Adrenal gland (tissue), 12 donors: ENCODE measurements around the gene CALN1. TPM values are rescaled to one million over a fixed set of nuclear protein-coding genes. Genes with fewer than 3 reads are reported as not detected.

Experiments used
- DNase-seq, 7 donors: peaks; one replicate each; pipeline ENCODE4 v3.0.0-alpha.2; 2019 to 2020
- H3K27ac ChIP-seq, 5 donors: fragments of 200-600 bp; sonication (generic) in 4 of 5; 1 replicate in 3 of 5; 2 replicates in 2 of 5; pipeline versions ENCODE4 v1.5.1 to v1.8.0; 2016 to 2020; ENCODE audit warnings: mild to moderate bottlenecking in 1 of 5
- H3K27me3 ChIP-seq: fragments of 200-600 bp; 2 replicates; pipeline ENCODE4 v1.8.0; 2021
- H3K36me3 ChIP-seq, 2 donors: fragments of 200-600 bp; replicated peaks in 1 of 2; 1 replicate in 1 of 2; 2 replicates in 1 of 2; pipeline versions ENCODE4 v1.5.1 to v1.8.0; 2018 to 2022
- H3K4me1 ChIP-seq, 2 donors: fragments of 200-600 bp; replicated peaks in 1 of 2; 1 replicate in 1 of 2; 2 replicates in 1 of 2; pipeline versions ENCODE4 v1.5.1 to v1.8.0; 2018 to 2021
- H3K4me3 ChIP-seq, 4 donors: fragments of 200-600 bp; sonication (generic) in 3 of 4; one replicate each; pipeline ENCODE4 v1.5.1; 2016 to 2018
- H3K9me3 ChIP-seq, 3 donors: fragments of 200-600 bp; sonication (generic) in 1 of 3; replicated peaks in 1 of 3; 1 replicate in 2 of 3; 2 replicates in 1 of 3; pipeline versions ENCODE4 v1.5.1 to v1.8.0; 2016 to 2021
- CTCF ChIP-seq, 6 experiments: fragments of 450-650 bp in 4 of 6; fragments of 200-600 bp in 2 of 6; sonication (generic) in 1 of 6; IDR thresholded peaks; 1 replicate in 5 of 6; 2 replicates in 1 of 6; pipeline versions ENCODE4 v1.5.1 to v1.8.0; 2016 to 2021; ENCODE audit warnings: antibody characterized with exemption in 6 of 6, mild to moderate bottlenecking in 2 of 6, moderate library complexity in 1 of 6
- POLR2A ChIP-seq, 2 donors: fragments of 450-650 bp; IDR thresholded peaks; one replicate each; pipeline ENCODE4 v1.6.1; 2017; ENCODE audit warnings: antibody characterized with exemption in 2 of 2, mild to moderate bottlenecking in 2 of 2, moderate library complexity in 1 of 2
- WGBS, 4 donors: extraction: QIAGEN DNeasy Blood & Tissue Kit in 2 of 4; methylation state at CpG; one replicate each; pipeline versions ENCODE4 v1.1.5 to v1.1.7; 2013 to 2017; 5-methylcytosine and 5-hydroxymethylcytosine counted together
- intact Hi-C, 2 donors: fragments of 100-400 bp; cut with DNase I; formaldehyde crosslinking; loops; one replicate each; pipeline versions ENCODE4 v1.14.1 to v1.15.0; 2022 to 2023
- polyA plus RNA-seq, 3 donors: library from polyadenylated mRNA; stranded (reverse); fragments of 200-250 nt in 2 of 3; fragments of 350-450 nt in 1 of 3; fragmentation: Illumina TruSeq in 1 of 3; extraction: RNeasy Lipid Tissue Mini Kit (QIAGEN cat#74804) in 1 of 3; gene quantifications; one replicate each; pipeline ENCODE4 v1.2.3, GENCODE V29; 2013 to 2014
- total RNA-seq, 9 donors: library from RNA; depleted of rRNA in 4 of 9; stranded (reverse); fragments of >200 nt in 4 of 9; fragments of 120-200 nt in 1 of 9; fragmentation: NEBNext Ultra II Directional in 1 of 9; extraction: Animal tissue kit (Norgen Biotek cat#: 25700) in 1 of 9; gene quantifications; one replicate each; pipeline versions ENCODE4 v1.1.0 to v1.2.4, GENCODE V29; 2013 to 2023
- donor health status: healthy with polysubstance abuse.
- donor health status: Bipolar disorder and iron deficiency.
- donor health status: DM: yes; HTN: yes; CAD: no.
- donor health status: DM: no; HTN: no; CAD: no.
- donor health status: DM: no; HTN: no; CAD: no.
- donor health status: DM: yes; HTN: yes; CAD: no.

The CALN1 gene
- total and polyA plus RNA-seq, 12 donors, result 4.3 to 51.5 (median 15.2) TPM

- no peaks in the 10 kb centered on the region for H3K4me1 ChIP-seq
- WGBS, 4 donors, result 84 to 87% (median 86%) methylated on average over 9 of the region's 9 CpGs
These were observed 560.2 kb downstream of the CALN1 start for GRCh38 chr7:71851776-71852498.

GRCh38 chr7:71846160-71846559 is 566.0 kb downstream of the CALN1 start:
- Histone ChIP-seq H3K36me3 (no peaks in the 10 kb centered on the region), H3K4me1 (no peaks in the 10 kb centered on the region), H3K9me3 (no peaks in the 10 kb centered on the region), H3K27me3 (no peaks in the 10 kb centered on the region), H3K27ac (no peak overlapping the region), H3K4me3 (no peak overlapping the region)
- intact Hi-C loops, result no loop called here
- no peak for TF ChIP-seq POLR2A (IDR thresholded peaks at IDR 0.05)
- no peak for TF ChIP-seq CTCF (IDR thresholded peaks at IDR 0.05)
- no peak for DNase-seq
- 83 to 87% (median 86%) methylated on average over 9 of the region's 9 CpGs for WGBS, 4 donors

More at GRCh38 chr7:71851776-71852498, 560.2 kb downstream of the CALN1 start:
- H3K9me3 ChIP-seq, result no peaks in the 10 kb centered on the region
- no peak overlapping the region for H3K27ac ChIP-seq
- intact Hi-C loops, result no loop called here
- H3K27me3 ChIP-seq, result no peaks in the 10 kb centered on the region
- TF ChIP-seq POLR2A (IDR thresholded peaks at IDR 0.05) (no peak), CTCF (IDR thresholded peaks at IDR 0.05) (no peak)
- no peak for DNase-seq
- no peak overlapping the region for H3K4me3 ChIP-seq
- no peaks in the 10 kb centered on the region for H3K36me3 ChIP-seq

- H3K4me1 ChIP-seq, result no peaks in the 10 kb centered on the region
- H3K27me3 ChIP-seq, result no peaks in the 10 kb centered on the region
- 49 to 65% (median 57%) methylated on average over 4 of the region's 4 CpGs for WGBS, 4 donors
- no peaks in the 10 kb centered on the region for H3K36me3 ChIP-seq
- H3K27ac ChIP-seq, result no peak overlapping the region
- TF ChIP-seq CTCF (IDR thresholded peaks at IDR 0.05) (no peak), POLR2A (IDR thresholded peaks at IDR 0.05) (no peak)
- intact Hi-C loops, result no loop called here
- no peaks in the 10 kb centered on the region for H3K9me3 ChIP-seq
- DNase-seq, result no peak
- no peak overlapping the region for H3K4me3 ChIP-seq
These were observed 568.5 kb downstream of the CALN1 start for GRCh38 chr7:71843676-71844075.

GRCh38 chr7:71842786-71843185 is 569.4 kb downstream of the CALN1 start:
- DNase-seq, result no peak
- intact Hi-C loops, result no loop called here
- Histone ChIP-seq H3K27me3 (no peaks in the 10 kb centered on the region), H3K9me3 (no peaks in the 10 kb centered on the region), H3K4me1 (no peaks in the 10 kb centered on the region), H3K4me3 (no peak overlapping the region), H3K36me3 (no peaks in the 10 kb centered on the region), H3K27ac (no peak overlapping the region)
- WGBS, 4 donors, result 76 to 85% (median 81%) methylated on average over 3 of the region's 3 CpGs
- TF ChIP-seq CTCF (IDR thresholded peaks at IDR 0.05) (no peak), POLR2A (IDR thresholded peaks at IDR 0.05) (no peak)
